HL-60/S4 treated with phorbol 12-myristate 13-acetate at 8.2 ng/mL for 4 days and 3 days (cell line): ENCODE data around the gene COQ7.

ENCODE experiments used
- in situ Hi-C: fragments of 300-500 bp; cut with MboI; formaldehyde crosslinking; loops from 2 replicates; pipeline ENCODE4 v1.15.0; 2022; ENCODE audit warnings: low sequenced_read_pairs

COQ7 gene

DNA sequence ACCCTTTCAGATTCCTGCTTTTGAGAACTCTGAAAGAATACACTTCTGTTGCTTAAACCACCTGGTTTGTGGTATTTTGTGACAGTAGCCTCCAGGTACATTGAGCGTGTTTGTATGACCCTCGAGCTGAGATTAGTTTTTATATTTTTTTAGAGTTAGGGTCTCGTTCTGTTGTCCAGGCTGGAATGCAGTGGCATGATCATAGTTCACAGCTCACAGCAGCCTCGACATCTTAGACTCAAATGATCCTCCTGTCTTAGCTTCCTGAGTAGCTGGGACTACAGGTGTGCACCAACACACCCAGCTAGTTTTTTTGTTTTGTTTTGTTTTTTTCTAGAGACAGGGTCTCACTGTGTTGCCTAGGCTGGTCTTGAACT, 41.9 kb downstream of the COQ7 start:
- in situ Hi-C loops, result no loop called here

- in situ Hi-C loops, result no loop called here
Measured at GRCh38 chr16:19110537-19111360, 43.3 kb downstream of the COQ7 start.

- in situ Hi-C loops, result no loop called here
Measured at GRCh38 chr16:19112099-19112407, 44.6 kb downstream of the COQ7 start.

- in situ Hi-C loops, result no loop called here
Measured at GRCh38 chr16:19113577-19114358, 46.4 kb downstream of the COQ7 start, which contains the start of gene ITPRIPL2. Gene ITPRIPL2 (plus strand): TSS chr16:19113964. CDS start chr16:19114462, 498 bp downstream.

GRCh38 chr16:19114359-19115147, 47.1 kb downstream of the COQ7 start:
- in situ Hi-C loops, result no loop called here

GRCh38 chr16:19115148-19116021, 48.0 kb downstream of the COQ7 start:
- in situ Hi-C loops, result no loop called here

- in situ Hi-C loops, result no loop called here
Measured at GRCh38 chr16:19116711-19117449, 49.5 kb downstream of the COQ7 start.

- in situ Hi-C loops, result no loop called here
Measured at GRCh38 chr16:19118938-19119431, 51.6 kb downstream of the COQ7 start.

- in situ Hi-C loops, result no loop called here
Measured at GRCh38 chr16:19119564-19119963, 52.1 kb downstream of the COQ7 start.

DNA sequence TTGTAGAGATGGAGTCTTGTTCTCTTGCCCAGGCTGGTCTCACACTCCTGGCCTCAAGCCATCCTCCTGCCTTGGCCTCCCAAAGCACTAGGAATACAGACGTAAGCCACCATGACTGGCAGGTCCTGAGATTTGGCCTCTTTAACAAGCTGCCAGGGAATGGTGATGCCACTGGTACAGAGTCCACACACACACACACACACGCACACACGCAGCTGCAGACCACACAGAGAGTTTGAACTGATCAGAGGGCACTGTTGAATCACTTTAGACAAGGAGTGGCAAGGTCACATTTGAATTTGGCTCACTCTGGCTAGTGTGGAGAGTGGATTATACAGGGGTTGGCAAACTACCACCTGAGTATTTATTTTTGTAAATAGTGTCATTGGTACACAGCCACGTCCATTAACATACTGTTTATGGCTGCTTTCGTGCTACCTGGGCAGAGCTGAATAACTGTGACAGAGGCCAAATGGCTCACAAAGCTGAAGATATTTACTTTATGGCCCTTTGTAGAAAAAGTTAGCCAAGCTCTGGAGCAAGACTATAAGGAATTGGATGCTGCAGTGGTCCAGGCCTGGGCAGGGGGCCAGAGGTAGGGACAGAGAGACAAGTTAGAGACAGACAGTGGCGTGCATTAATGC, 56.2 kb downstream of the COQ7 start:
- in situ Hi-C loops, result no loop called here

DNA sequence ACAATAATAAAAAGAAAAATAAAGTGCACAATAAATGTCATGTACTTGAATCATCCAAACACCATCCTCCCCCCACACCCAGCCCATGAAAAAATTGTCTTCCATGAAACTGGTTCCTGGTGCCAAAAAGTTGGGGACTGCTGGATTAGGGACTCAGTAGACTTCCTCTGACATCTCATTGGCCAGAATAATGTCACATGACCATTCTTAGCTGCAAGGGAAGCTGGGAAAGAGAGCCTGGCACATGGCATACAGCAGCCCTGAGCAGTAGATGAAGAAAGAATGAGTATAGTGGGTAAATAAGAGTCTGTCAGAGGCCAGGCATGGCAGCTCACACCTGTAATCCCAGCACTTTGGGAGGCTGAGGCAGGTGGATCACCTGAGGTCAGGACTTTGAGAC, 58.9 kb downstream of the COQ7 start:
- in situ Hi-C loops, result no loop called here

DNA sequence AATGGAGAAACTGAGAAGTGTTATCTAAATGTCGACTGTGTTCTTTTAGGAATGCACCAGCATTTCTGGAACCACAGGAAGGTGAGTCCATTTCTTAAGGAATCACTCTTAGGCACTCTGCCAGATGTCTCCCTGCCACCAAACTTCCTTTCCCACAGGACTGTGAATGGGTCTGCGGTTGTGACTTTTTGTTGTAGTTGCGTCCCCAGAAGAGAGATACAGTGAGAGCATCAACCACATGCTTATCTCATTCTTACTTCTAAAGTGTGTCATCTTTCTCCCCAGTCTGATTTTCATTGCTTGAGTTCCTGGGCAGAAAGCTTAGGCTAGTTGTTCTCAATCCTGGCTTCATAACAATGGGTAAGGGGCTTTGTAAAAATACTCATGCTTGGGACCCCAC, 59.8 kb downstream of the COQ7 start:
- in situ Hi-C loops, result no loop called here

- in situ Hi-C loops, result no loop called here
Measured at GRCh38 chr16:19127674-19128131, 60.3 kb downstream of the COQ7 start.

DNA sequence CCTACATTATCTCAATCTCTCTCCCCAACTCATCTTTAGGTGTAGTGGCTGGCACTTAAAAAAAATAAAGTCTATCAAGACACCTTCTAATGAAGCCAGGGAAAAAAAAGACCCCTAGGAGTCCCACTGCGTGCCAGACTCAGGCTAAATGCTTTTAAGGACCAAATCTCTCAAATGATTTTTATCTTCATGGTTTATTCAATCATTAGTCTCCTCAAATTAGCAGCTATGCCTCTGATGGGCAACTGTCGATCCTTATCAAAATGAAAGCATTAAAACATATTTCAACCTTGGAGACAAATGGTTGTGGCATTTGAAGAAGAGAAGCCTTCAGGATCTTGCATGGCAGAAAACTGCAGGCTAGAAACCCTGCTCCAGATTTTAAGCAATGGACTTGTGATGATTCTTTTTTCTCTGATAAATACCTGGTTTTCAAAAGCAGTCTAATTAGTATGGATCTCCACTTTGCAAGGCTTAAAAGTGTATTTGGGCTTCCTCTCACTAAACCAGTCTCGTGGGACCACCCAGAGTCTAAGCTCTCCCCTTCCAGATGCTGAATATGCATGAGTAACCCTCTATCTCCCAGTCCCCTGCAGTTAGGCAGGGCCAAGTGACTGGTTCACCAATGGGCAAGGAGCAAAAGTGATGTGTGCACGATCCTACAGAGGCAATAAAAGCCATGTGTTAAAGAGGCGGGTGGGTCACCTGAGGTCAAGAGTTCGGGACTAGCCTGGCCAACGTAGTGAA, 61.2 kb downstream of the COQ7 start:
- in situ Hi-C loops, result no loop called here
